Fibroblast of lung (primary cell): ENCODE results near the gene ABCC8. TPM values are rescaled to one million over a fixed set of nuclear protein-coding genes. Genes with fewer than 3 reads are reported as not detected.

ENCODE experiments used
- DNase-seq, 2 donors: peaks; one replicate each; pipeline versions ENCODE4 v3.0.0 to v3.0.0-alpha.2; 2010; ENCODE audit warnings: low read depth in 2 of 2
- H2AFZ ChIP-seq: 2 replicates; pipeline ENCODE4 v1.5.1; 2012; ENCODE audit warnings: low read length, control low read depth, inconsistent platforms
- H3K27ac ChIP-seq: 2 replicates; pipeline ENCODE4 v1.5.1; 2011; ENCODE audit warnings: low read length, control low read depth; ENCODE audit not compliant: insufficient read depth
- H3K27me3 ChIP-seq: 2 replicates; pipeline ENCODE4 v1.5.1; 2011; ENCODE audit warnings: mild to moderate bottlenecking, low read length; ENCODE audit not compliant: control insufficient read depth, insufficient read depth
- H3K36me3 ChIP-seq: 2 replicates; pipeline ENCODE4 v1.5.1; 2011; ENCODE audit warnings: low read length; ENCODE audit not compliant: control insufficient read depth, insufficient read depth
- H3K4me1 ChIP-seq: 2 replicates; pipeline ENCODE4 v1.5.1; 2011; ENCODE audit warnings: low read length; ENCODE audit not compliant: control insufficient read depth, insufficient read depth; ENCODE audit errors: extremely low read depth
- H3K4me2 ChIP-seq: 2 replicates; pipeline ENCODE4 v1.5.1; 2011; ENCODE audit warnings: low read length, control low read depth; ENCODE audit not compliant: insufficient read depth; ENCODE audit errors: extremely low read depth
- H3K4me3 ChIP-seq, 4 experiments: fragments of 200-600 bp in 1 of 4; sonication (generic) in 1 of 4; replicated peaks in 1 of 4; 2 replicates each; pipeline ENCODE4 v1.5.1; 2011 to 2016; ENCODE audit warnings: low read length in 4 of 4, low read depth in 3 of 4, mild to moderate bottlenecking in 3 of 4, control low read depth in 2 of 4, inconsistent platforms in 1 of 4, mixed read lengths in 1 of 4; ENCODE audit not compliant: insufficient read depth in 1 of 4; ENCODE audit errors: control extremely low read depth in 1 of 4
- H3K79me2 ChIP-seq: 2 replicates; pipeline ENCODE4 v1.5.1; 2012; ENCODE audit warnings: mild to moderate bottlenecking, low read length, inconsistent platforms; ENCODE audit not compliant: control insufficient read depth, insufficient read depth
- H3K9ac ChIP-seq: 2 replicates; pipeline ENCODE4 v1.5.1; 2011; ENCODE audit warnings: mild to moderate bottlenecking, low read length, control low read depth; ENCODE audit not compliant: insufficient read depth
- H3K9me3 ChIP-seq: 2 replicates; pipeline ENCODE4 v1.5.1; 2012; ENCODE audit warnings: low read depth, low read length; ENCODE audit not compliant: control insufficient read depth, insufficient read depth
- H4K20me1 ChIP-seq: 2 replicates; pipeline ENCODE4 v1.5.1; 2011; ENCODE audit warnings: low read length; ENCODE audit not compliant: control insufficient read depth, insufficient read depth; ENCODE audit errors: extremely low read depth
- CTCF ChIP-seq, 2 donors: IDR thresholded peaks in 1 of 2; conservative IDR thresholded peaks in 1 of 2; 1 replicate in 1 of 2; 2 replicates in 1 of 2; pipeline ENCODE4 v1.5.1; 2011 to 2012; ENCODE audit warnings: low read length in 2 of 2, control low read depth in 1 of 2, inconsistent platforms in 1 of 2, low read depth in 1 of 2, mild to moderate bottlenecking in 1 of 2
- EZH2 ChIP-seq: IDR thresholded peaks from 2 replicates; pipeline ENCODE4 v1.5.1; 2012; ENCODE audit warnings: low read length, control low read depth, mild to moderate bottlenecking; ENCODE audit errors: missing control alignments
- polyA plus RNA-seq, 2 donors: library from polyadenylated mRNA; depleted of rRNA in 1 of 2; stranded (reverse) in 1 of 2; unstranded in 1 of 2; fragments of >200 nt; gene quantifications; 2 replicates each; pipeline ENCODE4 v1.2.1, GENCODE V29; 2011 to 2012; ENCODE audit warnings: missing spikeins in 1 of 2
- total RNA-seq: library from RNA; depleted of rRNA; stranded (reverse); fragments of >200 nt; gene quantifications from 2 replicates; pipeline ENCODE4 v1.2.1, GENCODE V29; 2014

Gene ABCC8
- total and polyA plus RNA-seq, 2 donors (not counting 1 experiment from before 2014, with no cell fraction given) = not detected

GRCh38 chr11:17387811-17388210 is 88.8 kb downstream of the ABCC8 start:
- Histone ChIP-seq H3K4me3 (no peak overlapping the region), H3K9ac (no peak overlapping the region), H3K27ac (no peak overlapping the region), H3K4me2 (no peak overlapping the region), H3K79me2 (no peaks in the 10 kb centered on the region), H3K27me3 (peaks cover 4% of the 10 kb centered on the region), H3K9me3 (no peaks in the 10 kb centered on the region), H4K20me1 (no peaks in the 10 kb centered on the region), H3K36me3 (no peaks in the 10 kb centered on the region), H2AFZ (no peak overlapping the region), H3K4me1 (no peaks in the 10 kb centered on the region)
- no peak for TF ChIP-seq CTCF (conservative IDR thresholded peaks at IDR 0.05 in 1 of 2, IDR thresholded peaks at IDR 0.05 in 1 of 2; ENCODE audit: low read depth in 1 of 2, low read length in 2 of 2)
- no peak for DNase-seq

- H3K4me1 ChIP-seq = no peaks in the 10 kb centered on the region
- DNase-seq = no peak
- no peak overlapping the region for H3K4me3 ChIP-seq
- H3K4me2 ChIP-seq = no peak overlapping the region
- H3K9me3 ChIP-seq = no peaks in the 10 kb centered on the region
- no peaks in the 10 kb centered on the region for H3K36me3 ChIP-seq
- TF ChIP-seq CTCF (conservative IDR thresholded peaks at IDR 0.05 in 1 of 2, IDR thresholded peaks at IDR 0.05 in 1 of 2; ENCODE audit: low read depth in 1 of 2, low read length in 2 of 2) (no peak), EZH2 (no peak)
- no peak overlapping the region for H3K27ac ChIP-seq
- no peak overlapping the region for H2AFZ ChIP-seq
- no peak overlapping the region for H3K9ac ChIP-seq
- H3K27me3 ChIP-seq = peaks cover 4% of the 10 kb centered on the region
- H3K79me2 ChIP-seq = no peaks in the 10 kb centered on the region
- no peaks in the 10 kb centered on the region for H4K20me1 ChIP-seq
Observed at GRCh38 chr11:17387254-17387653, 89.4 kb downstream of the ABCC8 start.

- Histone ChIP-seq H3K27ac (no peak overlapping the region), H3K4me3 (no peak overlapping the region), H3K4me2 (no peak overlapping the region), H3K36me3 (no peaks in the 10 kb centered on the region), H3K9me3 (no peaks in the 10 kb centered on the region), H3K9ac (no peak overlapping the region), H3K27me3 (peaks cover 4% of the 10 kb centered on the region), H4K20me1 (no peaks in the 10 kb centered on the region), H3K4me1 (no peaks in the 10 kb centered on the region), H3K79me2 (no peaks in the 10 kb centered on the region), H2AFZ (no peak overlapping the region)
- peak; percentile 12 to 26 for DNase-seq
- TF ChIP-seq CTCF (conservative IDR thresholded peaks at IDR 0.05 in 1 of 2, IDR thresholded peaks at IDR 0.05 in 1 of 2; ENCODE audit: low read depth in 1 of 2, low read length in 2 of 2) = peak; percentile 58 to 63
- no peak for TF ChIP-seq EZH2
Observed at GRCh38 chr11:17386331-17387084, 90.1 kb downstream of the ABCC8 start.
